Hematopoietic multipotent progenitor cell treated with erythropoietin and hydrocortisone succinate and interleukin-3 and kit ligand, for 17 days (in vitro differentiated cells): ENCODE measurements around the gene ITGB5.
"Not testable (repeated sequence)": the region's sequence is repeated elsewhere in the genome, so short reads cannot be mapped to it uniquely, and the experiment has no call there.

Experiments used
- DNase-seq: peaks from one replicate; pipeline ENCODE4 v3.0.0-alpha.2; 2015; ENCODE audit warnings: low spot score

Gene ITGB5

DNA sequence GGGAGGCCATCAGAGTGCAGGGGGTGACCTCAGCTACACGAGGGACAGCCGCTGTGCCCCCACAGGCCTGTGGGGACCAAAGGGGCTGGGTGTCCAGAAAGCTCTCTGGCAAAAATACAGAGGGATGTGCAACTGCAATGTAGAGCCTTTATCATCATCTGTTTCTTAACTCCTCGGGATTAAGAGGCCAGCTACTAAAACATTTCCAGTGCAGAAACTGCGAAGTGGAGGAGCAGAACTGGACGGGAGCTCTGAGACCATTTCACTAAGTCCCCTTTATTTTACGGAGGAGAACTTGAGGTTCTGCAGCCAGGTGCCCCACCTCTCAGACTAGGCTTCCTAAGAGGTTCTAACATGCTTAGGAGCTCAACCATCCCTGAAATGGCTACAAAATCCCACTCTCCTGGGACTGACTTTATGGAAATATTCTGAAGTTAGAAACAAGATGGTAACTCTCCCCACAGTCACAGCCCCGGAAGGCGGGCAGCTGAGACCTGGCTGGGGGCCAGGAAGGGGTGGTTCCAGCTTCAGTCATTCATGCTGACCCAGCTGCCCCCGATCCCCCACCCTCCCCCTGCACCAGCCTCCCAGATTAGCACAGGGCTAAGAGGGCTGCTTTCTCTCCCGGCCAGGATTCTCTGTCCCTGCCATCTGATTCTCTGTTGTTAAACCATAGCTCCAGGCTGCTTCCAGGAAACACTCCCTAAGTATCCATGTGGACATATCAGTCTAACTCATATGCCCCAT is 116.7 kb downstream of the ITGB5 start:
- no peak for DNase-seq

DNA sequence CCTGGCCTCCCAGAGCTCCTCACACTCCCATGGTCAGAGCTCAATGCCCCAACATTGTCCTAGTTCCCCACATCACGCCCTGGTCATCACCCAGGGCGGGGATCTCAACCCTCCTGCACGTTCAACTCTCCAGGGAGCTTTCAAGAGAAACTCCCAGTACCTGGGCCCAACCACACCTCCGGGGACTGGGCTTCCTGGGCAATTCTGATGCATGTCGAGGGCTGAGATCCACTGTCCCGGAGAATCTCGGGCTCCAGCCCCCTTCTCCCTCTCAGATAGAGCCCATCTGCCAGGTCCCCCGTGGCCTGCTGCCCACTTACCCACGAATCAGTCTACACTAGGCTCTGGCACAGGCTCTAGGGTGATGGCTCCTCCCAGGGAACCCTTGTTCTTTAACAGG is 117.7 kb downstream of the ITGB5 start:
- DNase-seq = no peak

DNA sequence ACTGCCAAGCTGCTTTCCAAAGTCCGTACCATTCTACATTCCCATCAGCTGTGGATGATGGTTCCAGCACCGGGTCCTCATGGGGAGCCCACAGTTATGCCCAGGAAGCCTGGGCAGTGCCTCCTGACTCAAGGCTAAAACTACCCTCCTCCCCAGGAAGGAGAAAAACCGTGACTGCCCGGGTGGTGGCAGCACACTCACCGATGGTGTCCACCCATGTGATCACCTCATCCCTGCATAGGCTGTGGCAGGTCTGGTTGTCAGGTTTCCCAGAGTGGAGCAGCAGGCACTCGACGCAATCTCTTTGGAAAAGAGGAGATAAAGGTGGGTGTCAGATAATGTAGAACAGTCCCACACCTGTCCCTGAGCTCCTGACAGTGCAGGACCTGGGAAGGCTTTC is 118.4 kb downstream of the ITGB5 start:
- DNase-seq = peak; percentile 36

DNA sequence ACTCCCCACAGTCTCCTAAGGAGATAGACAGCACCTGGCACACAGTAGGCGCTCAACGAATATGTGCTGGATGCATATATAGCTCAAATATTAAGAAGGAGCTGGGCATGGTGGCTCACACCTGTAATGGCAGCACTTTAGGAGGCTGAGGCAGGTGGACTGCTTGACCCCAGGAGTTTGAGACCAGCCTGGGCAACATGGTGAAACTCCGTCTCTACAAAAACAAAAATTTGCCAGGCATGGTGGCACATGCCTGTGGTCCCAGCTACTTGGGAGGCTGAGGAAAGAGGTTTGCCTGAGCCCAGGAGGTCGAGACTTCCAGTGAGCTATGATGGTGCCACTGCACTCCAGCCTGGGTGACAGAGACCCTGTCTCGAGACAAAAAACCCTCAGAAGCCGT is 119.5 kb downstream of the ITGB5 start:
- DNase-seq = no peak

DNA sequence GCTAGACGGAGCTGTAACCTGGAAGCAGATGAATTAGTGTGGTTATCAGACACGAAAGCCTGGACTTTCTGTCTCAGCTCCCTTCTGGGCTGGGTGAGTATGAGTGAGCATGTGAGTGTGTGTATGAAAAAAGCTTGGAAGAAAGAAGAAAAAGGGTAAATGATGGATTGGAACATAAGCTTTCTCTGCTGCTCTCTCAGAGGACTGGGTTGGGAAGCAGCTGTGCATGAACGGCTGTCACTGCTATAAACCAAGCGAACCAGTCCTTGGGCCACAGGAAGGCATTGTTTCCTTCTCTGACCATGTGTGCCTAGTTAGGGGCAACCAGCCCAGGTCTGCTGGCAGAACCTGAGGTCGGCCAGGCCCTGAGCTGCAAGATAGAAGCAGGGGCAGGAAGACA is 119.9 kb downstream of the ITGB5 start:
- no peak for DNase-seq

DNA sequence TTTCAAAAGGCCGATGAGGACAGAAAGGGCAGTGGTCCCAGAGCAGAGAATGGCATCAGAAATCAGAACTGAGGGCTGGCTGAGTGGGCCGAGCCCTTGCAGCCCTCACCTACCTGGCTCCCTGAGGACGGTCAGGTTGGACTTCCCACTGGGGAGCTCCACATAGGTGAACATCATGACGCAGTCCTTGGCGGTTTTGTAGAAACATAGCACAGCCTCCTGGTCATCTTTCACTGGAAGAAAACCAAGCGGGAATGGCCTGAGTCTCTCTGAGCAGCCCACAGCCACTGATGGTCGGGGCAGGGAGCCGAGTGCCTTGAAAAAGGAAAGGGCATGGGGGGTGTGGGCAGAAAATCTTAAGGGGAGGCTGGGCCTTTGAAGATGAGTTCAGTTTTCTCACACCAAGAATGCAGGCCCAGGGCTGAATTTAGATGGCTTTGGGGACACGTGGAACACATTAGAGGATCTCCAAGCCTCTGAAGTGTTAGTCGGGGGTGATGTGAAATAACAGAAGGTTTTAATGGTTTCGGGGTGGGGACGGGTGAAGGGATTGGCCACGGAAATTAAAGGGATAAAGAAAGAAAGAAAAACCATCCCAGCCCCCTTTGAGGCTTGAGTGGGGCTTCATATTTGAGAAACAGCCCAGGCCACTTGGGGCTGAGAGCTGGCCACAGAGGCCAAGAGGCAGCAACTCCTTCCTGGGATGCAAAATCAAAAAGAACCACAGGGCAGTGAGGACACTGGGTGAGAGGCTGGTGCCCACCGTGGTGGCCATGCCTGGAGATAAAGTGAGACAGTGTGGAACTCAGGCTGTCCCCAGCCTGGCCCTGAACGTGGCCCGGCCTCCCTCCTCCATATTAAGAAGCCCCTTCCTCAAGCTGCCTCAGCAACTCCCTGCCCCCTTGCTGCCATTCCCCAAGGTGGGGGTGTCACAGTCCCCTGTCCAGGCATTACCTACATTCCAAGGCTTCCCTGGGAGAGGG is 120.8 kb downstream of the ITGB5 start:
- DNase-seq = no peak

DNA sequence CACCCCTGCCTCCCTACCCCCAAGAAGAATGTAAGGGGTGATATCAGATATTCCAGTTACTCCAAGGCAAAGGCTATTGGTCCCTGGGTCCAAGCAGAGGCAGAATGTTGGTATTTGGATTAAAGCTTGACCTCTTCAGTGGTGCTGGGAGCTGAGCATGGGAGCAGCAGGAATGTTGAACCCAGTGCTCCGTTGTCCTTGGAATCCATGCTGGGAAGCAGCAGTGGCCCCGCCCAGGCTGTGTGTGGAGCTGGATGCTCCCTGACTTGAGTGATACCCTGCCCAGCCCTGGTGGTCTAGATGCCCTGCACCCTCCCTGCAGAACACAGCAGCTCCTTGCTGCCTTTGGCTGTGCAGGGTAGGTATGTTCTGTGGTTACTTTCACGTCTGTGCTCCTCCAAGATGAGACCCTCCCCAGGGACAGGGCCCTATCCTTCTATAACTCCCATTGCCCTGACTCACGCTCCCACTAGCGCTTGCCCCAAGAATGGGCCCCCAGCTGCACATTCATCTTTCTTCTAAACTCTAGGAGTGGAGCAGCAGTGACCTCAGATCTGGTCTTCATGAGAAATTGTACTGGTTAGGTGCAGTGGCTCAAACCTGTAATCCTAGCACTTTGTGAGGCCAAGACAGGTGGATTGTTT is 121.8 kb downstream of the ITGB5 start:
- DNase-seq = no peak

DNA sequence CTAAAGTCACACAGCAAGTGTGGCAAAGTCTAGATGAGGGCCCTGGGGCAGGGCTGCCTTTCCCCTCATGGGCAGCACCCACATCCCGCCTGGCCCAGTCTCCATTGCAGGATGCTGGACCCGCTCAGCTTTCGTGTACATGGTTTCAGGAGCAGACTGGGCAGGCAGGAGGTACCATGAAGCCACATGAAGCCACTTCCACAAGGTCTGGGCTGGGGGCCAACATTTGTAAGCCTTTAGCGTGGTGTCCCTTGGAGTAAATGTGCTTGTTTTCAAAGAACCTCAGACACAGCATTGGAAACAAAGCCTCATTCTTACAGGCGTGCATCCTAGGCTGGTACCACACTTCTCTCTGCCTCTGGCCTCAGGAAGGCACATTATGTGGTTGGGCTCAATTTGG is 122.4 kb downstream of the ITGB5 start:
- DNase-seq = no peak

DNA sequence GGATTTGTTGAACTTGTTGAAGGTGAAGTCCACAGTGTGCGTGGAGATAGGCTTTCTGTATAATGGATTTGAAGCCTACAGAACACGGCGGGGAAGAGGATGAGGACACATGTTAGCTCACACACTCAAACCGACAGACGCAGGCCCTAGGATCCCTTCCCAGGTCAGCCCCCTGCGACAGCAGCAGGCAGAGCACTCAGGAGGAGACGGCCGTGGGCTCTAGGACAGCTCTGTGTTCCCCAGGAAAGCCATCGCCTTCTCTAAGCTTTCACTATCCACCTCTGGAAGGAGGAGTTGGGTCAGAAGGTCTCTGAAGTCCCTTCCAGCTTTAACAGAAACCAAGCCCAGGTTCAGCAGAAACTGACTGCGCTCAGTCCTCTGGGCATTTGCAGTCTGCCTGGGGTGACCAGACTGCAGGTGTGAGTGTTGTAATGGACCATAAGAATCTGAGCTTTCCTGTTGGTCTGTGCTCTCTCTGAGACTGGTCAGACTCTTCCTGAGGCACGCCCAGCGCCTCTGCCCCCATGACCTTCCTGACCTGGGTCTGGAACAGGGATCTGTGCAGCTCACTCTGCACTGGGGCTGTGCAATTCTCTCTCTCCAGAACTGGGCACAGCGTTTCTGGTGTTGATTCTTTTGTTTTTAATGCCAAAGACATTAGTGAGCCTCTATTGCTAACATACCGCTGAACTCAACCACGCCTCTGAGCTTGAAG is 123.4 kb downstream of the ITGB5 start:
- no peak for DNase-seq

DNA sequence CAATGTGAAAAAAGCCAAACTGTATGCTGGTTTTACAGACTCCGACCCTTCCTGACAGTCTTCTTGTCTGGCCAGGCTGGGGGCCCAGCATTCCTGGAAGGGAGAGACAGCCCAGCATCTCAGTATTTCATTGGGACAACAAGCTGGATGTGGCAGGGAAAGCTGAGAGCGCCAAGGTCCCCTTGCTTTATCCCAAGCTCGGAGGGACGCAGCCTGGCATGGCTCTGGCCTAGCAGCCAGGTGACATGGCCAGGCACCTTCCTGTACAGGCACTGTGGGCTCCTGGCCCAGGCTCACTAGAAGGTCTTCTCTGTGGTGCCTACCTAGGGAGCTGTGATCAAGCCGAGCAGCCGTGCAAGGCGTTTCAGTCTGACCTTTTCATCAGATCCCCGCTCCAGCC is 124.0 kb downstream of the ITGB5 start:
- DNase-seq = no peak

DNA sequence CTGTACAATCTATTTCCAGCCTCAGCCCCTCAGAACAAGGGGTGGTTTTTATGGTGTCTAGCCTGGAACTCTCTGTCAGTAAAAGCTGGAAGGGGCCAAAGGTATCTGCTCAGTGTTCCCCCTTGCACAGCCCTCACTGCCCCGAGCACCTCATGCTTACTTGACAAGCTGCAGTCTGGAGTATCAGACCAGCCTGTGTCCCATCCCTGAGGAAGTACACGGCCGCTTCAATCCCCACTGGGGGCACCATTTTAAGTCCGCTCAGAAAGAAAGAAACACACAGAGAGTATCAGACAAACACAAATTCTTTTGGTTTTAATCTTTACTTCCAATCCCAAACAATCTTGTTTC is 124.5 kb downstream of the ITGB5 start:
- no peak for DNase-seq

DNA sequence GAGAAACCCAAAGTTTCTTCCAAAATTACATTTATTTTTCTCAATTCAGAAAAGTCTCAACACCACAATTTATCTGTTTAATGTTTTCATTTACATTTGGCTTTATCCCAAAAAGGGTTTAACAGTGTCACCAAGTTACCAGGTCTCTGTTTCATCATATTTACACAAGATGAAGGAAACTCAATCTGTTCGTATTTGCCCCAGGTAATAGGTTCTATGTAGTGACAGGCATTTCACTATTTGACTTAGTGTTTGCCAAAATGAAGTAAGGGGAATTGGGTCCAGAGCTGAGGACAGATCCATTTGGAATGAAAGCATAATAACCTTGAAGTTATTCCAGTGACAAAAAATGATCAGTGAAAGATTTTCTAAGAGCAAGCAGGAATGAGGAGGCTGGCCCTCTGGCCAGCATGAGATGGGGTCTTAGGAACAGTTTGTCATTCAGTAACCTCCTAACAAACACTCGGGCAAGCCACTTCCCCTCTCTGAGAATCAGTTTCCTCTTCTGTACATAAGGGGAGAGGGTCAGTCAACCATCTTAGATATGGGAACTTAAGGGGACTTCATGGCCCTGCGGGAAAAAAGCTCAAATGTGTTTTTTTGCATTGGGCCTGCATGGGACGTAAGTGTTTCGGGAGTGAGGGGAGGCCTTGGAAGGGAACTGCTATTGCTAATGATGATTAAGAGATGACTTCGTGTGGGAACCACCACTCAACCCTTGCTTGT is 125.1 kb downstream of the ITGB5 start:
- DNase-seq = no peak

DNA sequence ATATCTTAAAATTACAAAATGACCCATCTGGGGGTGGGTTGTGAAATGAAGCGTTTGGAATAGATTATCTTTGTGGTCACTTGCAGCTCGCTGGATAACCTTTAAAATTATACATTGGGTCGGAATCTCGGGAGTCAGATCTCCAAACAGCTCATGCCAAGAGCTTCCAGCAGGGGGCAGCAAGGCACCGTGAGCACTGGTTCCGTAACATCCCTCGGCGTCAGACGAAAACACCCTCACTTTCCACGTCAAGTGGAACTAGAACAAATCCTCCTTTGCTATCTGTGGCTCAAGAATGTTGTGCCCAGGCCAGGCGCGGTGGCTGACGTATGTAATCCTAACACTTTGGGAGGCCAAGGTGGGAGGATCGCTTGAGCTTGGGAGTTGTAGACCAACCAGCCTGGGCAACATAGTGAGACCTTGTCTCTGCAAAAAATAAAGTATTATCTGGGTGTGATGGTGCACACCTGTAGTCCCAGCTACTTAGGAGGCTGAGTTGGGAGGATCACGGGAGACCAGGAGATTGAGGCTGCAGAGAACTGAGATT is 125.8 kb downstream of the ITGB5 start:
- peak; percentile 83 for DNase-seq

DNA sequence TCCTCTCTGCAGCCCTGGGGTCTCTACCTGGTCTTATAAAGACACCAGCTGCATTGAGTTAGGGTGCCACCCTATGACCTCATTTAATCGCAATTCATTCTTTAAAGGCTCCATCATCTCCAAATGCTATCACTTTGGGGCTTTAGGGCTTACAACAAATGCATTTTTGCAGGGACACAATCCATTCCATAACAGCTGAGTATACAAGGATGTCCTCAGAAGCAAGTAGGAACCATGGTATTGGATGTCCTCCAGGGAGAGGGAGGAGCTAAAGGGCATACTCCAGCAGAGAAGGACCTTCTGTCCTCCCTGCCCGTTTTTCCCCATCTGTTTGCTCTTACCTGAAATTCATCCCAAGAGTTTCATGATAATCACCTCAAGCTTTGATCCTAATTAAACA is 126.6 kb downstream of the ITGB5 start:
- no peak for DNase-seq

DNA sequence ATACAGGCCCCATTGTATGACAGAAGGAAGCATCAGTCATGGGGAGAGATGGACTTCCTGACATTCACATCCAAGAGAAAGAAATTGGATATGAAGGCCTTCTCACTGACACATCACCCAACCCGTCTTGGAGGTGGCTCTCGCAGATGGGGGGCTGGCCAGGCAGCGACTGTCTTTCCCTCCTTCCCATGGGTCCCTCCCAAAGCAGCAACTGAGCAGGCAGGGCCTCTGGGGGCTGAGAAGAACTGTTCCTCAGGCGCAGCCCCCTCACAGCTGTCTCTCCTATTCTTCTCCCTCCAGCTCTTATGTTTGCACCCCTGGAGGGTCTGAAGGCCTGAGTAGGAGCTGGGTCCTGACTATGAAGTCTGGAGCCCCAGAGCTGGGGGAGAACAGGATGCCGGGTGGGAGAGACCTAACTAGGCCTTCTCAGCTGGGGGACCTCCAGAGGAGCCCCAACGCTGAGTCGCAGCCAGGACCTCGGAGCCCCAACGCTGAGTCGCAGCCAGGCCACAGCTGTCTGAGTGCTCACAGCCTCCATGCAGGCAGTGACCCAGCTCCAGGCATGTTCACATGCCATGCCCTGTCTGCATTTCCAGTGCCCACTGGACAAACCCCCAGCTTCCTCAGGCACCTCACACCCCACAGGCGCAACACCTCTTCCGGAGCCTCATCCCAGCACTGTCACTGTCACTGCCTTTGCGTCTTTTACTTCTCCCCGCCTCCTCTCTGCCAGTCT is 127.3 kb downstream of the ITGB5 start:
- no peak for DNase-seq

DNA sequence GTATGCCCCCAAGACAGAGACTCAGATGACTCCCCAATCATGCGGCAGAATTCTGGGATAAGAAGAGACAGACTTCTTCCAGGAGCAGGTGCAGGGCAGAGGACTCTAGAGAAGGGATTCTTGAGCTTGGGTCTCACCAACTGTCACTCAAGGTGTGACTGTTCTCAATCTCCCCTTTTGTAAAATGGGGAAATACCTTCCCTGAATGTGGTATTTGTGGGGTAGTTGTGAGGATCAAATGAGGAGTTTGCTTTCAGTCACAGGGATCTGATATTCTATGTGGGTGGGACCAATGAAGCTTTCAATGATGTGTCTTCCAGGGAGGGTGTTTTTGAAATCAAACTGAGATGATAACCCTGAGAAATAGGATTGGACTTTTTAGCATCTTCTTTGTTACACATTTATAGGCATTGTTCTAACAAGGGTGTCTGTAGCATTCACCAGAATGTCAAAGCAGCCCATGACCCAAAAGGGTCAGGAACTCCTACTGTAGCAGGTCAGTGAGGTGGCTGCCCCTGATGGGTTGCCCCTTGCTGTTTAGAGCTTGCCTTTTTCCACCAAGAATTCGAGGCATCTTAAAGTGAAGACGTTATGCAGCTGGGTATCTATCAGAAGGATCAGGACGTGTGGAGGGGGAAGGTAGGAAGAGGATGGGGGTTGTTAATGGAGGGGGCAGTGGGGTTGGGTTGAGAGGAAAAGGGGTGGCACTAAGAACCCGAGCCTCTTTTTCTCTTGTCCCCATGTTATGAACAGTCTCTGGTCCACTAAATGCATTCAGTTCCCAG is 128.1 kb downstream of the ITGB5 start:
- DNase-seq = no peak

DNA sequence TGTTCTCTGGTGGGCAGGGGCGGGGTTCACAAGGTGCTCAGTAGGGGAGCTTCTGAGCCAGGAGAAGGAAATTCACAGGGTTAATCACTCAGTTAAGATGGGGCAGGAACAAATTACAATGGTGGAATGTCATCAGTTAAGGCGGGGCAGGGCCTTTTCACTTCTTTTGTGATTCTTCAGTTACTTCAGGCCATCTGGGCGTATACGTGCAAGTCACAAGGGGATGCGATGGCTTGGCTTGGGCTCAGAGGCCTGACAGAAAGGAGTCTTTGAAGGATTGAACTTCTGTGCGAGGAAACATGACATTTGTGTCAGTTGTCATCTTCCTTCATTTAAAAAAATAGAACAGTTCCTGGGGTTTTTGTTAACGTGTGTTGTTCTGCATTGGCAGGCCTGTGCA is 129.2 kb downstream of the ITGB5 start:
- not testable (repeated sequence) for DNase-seq

DNA sequence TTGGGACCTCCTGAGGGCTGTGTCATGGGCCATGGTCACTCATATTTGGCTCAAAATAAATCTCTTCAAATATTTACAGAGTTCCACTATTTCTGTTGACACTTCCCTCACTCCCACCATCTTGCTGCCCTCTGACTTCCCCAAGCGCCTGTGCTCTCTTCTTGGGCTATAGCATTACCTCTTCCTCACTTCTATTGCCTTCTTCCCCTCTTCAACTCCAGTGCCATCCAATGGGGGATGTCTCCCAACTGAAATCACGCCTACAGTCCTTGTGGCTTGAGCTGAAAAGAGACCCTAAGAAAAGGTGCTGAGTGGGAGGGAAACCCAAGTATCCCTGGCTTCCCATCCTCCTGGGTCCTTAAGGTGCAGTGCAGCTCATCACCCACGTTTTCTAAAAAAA is 135.1 kb downstream of the ITGB5 start:
- no peak for DNase-seq

DNA sequence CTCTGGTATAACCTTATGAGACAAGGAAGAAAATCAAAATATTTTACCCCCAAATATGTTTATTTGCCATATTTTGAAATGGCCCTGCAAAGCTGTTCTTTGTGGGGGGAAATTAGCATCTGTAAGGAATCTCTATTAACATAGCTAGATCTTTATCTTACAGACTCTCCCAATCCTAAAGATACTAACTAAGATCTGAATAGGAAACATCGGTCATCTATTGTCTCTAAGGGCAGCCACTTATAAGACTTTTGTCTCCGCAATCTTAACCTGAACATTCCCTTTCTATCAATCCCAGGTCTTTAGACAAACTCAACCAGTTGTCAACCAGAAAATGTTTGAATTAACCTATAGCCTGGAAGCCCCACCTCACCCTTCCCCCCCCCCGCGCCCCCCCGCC is 135.7 kb downstream of the ITGB5 start:
- no peak for DNase-seq

DNA sequence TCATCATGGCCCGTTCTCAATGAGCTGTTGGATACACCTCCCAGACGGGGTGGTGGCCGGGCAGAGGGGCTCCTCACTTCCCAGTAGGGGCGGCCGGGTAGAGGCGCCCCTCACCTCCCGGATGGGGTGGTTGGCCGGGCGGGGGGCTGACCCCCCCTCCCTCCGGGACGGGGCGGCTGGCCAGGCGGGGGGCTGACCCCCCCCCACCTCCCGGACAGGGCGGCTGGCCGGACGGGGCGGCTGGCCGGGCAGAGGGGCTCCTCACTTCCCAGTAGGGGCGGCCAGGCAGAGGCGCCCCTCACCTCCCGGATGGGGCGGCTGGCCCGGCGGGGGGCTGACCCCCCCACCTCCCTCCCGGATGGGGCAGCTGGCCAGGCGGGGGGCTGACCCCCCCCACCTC is 137.3 kb downstream of the ITGB5 start:
- not testable (repeated sequence) for DNase-seq
